WI38 (cell line): ENCODE results near the gene SNRPE.

Source experiments
- H3K4me3 ChIP-seq: 2 replicates; pipeline ENCODE4 v1.5.1; 2011; ENCODE audit warnings: low read depth, mild to moderate bottlenecking, control low read depth, low read length
- CTCF ChIP-seq: IDR thresholded peaks from 2 replicates; pipeline ENCODE4 v1.5.1; 2012; ENCODE audit warnings: low read depth, mild to moderate bottlenecking, control low read depth, low read length

The SNRPE gene

GRCh38 chr1:203860396-203861025 lies 888 bp upstream of the SNRPE start:
- H3K4me3 ChIP-seq, result no peak overlapping the region; the same call in 1 of the 2 replicates
- no peak for TF ChIP-seq CTCF

GRCh38 chr1:203867802-203868201 lies 6.4 kb downstream of the SNRPE start:
- no peak for TF ChIP-seq CTCF
- no peak overlapping the region for H3K4me3 ChIP-seq

- no peak overlapping the region for H3K4me3 ChIP-seq
- no peak for TF ChIP-seq CTCF
Observed at GRCh38 chr1:203870245-203870644, 8.8 kb downstream of the SNRPE start.

GRCh38 chr1:203871114-203871880 lies 9.9 kb downstream of the SNRPE start:
- peak; percentile 86 for TF ChIP-seq CTCF
- H3K4me3 ChIP-seq, result no peak overlapping the region

GRCh38 chr1:203873094-203873493 lies 11.7 kb downstream of the SNRPE start:
- no peak overlapping the region for H3K4me3 ChIP-seq
- no peak for TF ChIP-seq CTCF

- H3K4me3 ChIP-seq, result no peak overlapping the region
- no peak for TF ChIP-seq CTCF
Observed at GRCh38 chr1:203878422-203878821, 17.0 kb downstream of the SNRPE start.

GRCh38 chr1:203880606-203881005 lies 19.2 kb downstream of the SNRPE start:
- no peak overlapping the region for H3K4me3 ChIP-seq
- TF ChIP-seq CTCF, result no peak
